GM18858 (cell line): ENCODE data around the gene H6PD.

Source experiments
- ATAC-seq: cut with Tn5 transposase; IDR thresholded peaks from one replicate; pipeline ENCODE4 v1.9.1; 2021; ENCODE audit not compliant: unreplicated experiment

Gene H6PD, protein sequence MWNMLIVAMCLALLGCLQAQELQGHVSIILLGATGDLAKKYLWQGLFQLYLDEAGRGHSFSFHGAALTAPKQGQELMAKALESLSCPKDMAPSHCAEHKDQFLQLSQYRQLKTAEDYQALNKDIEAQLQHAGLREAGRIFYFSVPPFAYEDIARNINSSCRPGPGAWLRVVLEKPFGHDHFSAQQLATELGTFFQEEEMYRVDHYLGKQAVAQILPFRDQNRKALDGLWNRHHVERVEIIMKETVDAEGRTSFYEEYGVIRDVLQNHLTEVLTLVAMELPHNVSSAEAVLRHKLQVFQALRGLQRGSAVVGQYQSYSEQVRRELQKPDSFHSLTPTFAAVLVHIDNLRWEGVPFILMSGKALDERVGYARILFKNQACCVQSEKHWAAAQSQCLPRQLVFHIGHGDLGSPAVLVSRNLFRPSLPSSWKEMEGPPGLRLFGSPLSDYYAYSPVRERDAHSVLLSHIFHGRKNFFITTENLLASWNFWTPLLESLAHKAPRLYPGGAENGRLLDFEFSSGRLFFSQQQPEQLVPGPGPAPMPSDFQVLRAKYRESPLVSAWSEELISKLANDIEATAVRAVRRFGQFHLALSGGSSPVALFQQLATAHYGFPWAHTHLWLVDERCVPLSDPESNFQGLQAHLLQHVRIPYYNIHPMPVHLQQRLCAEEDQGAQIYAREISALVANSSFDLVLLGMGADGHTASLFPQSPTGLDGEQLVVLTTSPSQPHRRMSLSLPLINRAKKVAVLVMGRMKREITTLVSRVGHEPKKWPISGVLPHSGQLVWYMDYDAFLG

DNA sequence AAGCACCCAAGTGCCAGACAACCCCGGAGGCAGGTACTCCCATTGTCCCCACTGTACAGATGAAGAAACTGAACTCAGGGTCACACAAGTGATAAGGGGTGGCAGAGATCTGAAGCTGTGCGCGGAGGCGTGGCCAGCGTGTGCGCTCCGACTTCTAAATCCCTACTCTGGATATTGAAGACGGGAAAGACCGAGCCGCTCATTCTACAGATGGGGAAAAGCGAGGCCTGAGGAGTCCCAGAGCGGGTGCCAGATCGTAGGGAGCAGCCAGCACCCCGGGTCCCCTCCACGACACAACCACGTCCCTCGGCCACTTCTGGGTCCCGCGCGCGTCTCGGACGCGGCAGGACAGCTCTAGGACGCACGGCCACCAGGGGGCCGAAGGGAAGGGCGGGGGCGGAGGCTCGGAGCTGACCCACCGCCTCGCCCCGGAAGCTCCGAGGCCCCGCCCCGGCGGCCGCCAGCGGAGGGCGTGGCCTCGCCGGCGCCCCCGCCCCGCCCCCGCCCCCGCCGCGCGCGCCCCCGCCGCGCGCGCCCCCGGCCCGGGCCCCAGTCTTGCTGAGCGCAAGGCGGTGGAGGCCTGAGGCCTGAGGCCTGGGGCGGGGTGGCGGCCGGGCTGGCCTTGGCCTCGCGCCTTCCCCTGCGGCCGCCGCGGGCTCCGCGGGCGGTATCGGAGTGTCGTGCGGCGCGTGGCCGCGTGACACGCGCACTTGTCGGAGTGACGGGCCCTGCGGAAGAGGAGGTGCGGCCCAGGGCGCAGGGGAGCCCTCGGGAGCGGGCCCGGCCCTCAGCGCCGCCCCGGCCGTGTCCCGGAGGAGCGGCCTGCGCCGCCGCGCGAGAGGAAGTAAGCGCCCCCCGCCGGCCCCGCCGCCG, at the start of gene H6PD:
Gene H6PD, plus strand, starts transcription at position 552 of the 873 bp plus-strand sequence. CDS start 10,161 bp downstream, outside the sequence.
- ATAC-seq = peak; percentile 41

DNA sequence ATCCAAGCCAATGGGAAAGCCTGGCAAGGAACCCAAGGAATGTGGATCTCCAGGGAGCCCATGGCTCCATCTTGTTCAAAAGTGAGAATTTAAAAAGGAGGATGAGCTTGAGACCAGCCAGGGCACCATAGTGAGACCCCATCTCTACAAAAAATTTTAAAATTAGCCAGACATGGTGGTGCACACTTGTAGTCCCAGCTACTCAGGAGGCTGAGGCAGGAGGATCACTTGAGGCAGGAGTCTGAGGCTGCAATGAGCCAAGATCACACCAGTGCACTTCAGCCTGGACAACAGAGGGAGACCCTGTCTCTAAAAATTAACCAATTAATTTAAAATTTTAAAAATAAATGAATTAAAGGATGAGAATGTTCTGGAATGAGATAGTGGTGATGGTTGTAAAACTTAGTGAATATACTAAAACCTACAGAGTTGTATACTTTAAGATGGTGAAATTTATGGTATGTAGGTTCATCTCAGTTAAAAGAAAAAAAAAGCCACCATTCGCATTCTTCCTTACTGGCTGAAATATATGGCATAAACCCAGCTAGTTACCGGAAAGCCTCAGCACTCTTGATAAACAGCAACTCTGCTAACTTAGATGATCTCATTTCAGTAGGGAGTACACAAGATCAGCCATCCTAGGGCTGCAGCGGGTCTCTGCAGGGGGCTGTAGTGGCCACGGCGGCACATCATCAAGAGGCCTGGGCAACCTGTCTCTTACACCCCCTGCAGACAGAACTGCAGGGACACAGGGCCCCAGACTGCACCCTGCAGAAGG, 48.3 kb upstream of the H6PD start:
- ATAC-seq = no peak

DNA sequence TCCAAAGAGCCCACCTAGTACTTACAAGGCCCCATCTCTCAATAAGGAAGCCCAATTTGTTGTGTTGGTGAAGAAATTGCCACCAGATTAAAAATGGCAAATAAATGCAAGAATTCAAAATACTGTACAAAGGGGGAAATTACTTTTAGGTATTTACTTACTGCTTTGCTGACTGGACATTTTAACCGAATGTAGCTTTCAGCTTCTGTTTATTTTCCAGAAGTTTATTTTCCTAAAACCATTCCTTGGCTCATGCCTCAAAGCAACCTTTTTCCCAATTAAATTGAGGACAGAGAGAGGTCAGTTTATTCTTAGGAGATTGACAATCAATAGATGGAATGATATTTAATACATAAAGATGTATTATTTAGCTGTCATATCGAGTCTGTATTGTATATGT, 47.6 kb upstream of the H6PD start:
- no peak for ATAC-seq

DNA sequence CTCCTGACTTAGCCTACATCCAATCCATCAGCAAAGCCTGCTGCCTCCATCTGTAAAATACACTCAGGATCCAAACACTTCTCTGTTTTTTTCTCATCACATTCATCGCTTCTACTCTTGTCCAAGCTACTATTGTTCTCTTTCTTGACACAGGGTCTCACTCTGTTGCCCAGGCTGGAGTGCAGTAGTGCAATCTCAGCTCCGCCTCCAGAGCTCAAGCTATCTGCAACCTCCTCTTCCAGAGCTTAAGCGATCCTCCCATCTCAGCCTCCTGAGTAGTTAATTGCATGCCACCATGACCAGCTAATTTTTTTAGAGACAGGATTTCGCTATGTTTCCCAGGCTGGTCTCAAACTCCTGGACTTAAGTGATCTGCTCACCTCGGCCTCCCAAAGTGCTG, 44.3 kb upstream of the H6PD start:
- ATAC-seq = no peak

DNA sequence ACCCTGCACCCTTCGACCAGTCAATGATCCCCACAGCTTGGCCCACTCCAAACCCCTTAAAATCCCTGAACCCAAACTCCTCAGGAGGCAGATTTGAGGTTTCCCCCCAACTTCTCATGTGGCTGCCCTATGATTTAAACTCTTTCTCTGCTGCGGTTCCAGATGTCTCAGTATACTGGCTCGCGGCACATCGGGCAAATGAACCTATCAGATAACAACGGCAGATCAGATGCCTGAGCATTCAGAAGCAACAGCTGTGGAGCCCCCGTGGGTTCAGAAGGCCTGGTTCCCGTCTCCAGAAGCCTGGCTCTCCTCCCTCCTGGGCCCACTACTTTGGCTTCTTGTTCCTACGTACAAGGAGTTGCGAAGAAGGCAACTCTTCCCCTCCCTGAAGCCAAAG, 43.3 kb upstream of the H6PD start:
- ATAC-seq = no peak

DNA sequence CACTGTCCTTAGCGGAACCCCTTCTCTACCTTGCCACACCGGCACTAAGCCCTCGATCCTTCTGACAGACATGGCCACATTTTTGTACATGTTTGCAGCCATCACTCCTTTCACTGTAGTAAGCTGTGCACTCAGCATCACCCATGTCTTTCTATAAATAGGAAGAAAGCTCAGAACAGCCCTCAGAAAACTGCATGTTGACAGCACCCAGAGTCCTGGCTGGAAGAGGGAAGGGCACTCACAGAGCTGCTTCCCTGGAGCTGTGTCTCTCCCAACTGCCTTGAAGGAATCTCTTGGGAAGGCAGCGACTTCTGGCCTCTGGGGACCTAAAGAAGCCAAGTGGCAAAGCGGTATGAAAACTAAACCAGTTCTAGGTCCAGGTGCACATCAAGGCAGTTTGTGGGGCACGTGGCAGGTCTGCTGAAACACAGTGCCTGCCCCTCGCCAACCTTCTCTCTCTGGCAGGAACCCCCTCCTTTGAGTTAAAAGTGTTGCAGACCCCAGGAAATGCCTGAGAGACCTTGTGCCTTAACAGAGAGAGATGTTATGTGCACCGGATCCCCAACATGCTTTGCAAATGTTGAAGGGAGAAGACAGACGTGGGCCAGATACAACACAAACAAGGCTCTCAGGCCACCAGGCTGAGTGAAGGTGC, 41.9 kb upstream of the H6PD start:
- ATAC-seq = no peak

DNA sequence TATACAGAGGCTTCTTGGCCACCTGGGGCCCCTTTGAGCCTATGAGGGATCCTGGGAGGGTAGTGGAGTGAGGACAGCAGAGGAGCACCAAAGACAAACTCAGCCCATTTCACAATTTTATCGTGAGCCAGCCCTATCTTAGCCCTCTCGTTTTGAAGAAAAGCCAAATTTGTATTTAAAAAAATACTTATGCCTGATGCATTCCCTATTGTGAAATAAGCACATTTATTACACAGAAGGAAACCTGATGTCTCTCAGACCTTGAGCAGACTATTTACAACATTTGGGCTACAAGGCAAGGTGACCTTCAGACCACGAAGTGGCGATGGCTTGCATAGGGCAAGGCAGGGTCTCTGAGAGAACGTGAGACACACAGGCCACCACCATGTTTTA, 41.3 kb upstream of the H6PD start:
- no peak for ATAC-seq

DNA sequence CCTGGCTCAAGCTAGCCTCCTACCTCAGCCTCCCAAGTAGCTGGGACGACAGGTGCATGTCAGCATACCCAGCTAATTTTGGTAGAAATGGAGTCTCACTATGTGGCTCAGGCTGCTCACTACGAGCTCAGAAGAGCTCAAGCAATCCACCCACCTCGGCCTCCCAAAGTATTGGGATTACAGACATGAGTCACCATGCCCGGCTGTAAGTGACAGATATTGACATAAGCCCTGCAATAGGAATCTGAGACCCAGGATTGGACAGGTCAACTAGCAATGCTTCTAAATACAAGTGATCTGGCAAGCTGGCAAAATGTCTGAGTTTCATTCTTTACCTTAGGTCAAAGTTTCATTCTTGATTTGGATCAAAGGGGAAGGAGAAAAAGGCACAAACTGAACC, 40.5 kb upstream of the H6PD start:
- ATAC-seq = no peak

DNA sequence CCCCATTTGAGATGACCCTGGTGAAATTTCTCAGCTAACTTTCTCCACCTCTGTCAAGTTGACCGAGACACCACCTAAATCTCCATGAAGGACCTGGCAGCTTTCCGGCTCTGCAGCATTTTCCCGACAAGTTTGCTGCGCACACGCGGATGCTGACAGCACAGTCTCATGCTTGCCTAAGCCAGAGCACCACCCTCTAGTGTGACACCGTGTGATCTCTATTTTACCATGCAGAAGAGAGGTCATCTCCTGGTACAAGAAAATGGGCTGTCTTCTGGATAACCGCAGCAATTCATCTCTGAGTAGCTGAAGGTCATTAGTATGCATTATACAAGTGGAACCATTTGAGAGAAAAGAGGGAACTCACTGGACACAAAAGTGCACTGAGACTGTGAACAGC, 38.9 kb upstream of the H6PD start:
- no peak for ATAC-seq

DNA sequence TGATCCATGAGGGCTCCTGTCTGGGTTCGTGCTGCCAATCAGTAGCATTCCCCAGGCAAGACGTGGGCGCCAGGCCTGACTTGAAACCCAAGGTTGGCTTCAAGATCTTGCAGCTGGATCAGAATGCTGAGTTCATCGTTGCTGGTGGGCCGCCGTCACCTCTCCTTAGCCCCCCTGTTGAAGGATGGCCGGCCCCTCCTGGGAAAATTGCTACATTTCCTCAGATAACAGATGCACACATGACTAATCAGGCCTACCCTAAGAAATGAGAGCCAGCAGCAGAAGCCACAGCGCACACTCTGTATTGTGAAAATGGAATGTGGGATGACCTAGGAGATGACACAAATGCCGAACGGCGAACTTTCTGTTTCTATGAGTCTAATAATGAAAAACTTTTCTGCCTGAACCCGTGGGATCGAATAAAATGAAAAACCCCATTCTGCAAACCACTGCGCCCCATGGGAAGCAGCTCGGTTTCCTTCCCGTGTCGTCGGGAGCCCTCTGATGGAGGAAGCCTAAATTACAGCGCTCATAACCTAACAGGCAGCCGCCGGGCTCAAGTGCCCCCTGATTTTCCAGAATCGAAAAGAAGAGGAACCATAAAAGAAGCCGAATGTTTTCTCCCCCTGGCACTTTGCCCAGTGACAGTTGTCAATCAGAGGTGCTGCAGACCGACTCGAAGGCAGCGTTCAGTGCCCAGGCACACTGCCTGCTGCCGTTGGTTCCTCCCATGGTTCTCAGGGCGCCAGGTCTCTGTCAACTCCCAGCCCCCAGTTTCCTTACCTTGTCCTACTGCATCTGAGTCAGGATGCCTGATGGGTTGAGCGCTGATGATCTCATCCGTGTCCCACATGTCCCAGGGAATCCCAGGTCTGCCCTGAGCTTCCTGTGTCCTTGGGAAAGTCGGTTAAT, 38.2 kb upstream of the H6PD start:
- no peak for ATAC-seq

DNA sequence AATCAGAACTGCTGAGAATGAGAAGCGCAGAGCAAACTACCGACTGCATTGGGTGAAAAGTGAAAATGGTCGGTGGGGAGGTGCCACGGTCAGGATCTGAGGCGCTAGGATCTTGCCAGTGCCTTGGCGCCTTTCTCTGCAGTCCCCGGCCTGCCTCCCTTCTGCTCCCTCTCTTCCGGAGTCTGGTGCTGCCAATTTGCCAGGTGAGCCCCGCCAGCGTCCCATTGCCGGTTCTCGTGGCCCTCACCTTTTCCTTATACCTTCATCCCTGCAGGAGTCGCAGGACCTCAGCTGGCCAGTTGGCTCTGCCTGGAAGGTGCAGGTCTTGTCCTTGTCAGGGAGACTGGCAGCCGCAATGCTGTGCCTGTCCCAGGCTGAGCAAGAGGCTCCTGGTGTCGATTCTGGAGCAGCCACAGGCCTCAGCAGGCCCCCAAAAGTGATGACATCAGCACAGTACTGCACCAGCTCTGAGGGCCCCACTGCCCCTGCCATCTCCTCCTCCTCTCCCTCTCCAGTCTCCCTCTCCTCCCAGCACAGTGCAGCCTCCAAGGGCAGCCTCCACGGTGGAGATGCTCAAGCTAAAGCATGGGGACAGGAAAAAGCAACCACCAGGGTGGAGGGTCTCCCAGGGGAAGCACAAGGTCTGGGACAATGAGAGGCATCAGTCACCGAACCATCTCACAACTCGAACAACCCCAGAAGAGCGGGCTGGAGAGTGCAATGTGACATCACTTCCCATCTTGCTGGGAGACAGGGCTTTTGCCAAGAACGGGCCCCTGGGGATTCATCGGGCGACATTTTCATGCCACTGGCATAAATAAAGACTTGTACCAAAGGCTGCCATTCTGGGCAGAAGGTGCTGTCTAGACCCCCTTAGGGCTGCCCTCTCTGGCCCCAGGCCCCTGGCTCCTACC, 37.1 kb upstream of the H6PD start:
- no peak for ATAC-seq

DNA sequence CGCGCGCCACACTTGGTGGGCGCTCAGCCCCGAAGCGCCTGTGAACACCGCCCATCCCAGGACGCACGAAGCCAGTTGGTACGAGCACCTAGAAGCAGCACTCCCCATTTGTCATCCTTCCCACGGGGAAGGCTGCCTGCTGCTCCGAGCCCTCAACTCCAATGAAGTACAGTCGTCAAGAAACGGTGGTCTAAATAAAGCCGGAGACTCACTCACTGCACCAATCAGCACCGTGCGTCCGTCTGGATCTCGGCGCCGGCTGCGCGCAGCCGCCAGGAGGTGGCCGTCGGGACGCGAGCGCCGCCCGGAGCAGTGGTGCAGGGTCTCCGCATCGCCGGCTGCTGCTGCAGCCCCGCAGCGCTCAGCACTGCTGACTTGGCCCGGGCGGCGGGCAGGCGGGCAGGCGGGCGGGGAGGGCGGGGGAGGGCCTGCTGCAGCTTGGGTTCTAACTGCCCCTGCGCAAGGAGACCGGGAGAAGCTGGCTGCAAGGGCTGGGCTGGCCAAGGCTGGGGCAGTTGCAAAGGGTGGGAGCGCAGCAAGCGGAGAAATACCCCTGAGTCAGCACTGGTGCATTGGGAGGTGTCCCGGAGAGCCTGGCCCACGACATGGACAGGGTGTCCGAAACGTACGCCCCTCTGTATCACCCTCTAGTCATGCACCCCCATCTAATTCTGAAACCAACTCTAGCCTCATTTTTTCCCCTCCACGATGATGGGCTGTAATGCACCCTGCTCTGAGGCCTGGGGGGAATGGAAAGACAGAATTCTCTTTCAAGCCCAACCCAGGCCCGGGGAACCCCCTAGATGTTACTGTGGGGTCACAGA, 35.8 kb upstream of the H6PD start:
- no peak for ATAC-seq

DNA sequence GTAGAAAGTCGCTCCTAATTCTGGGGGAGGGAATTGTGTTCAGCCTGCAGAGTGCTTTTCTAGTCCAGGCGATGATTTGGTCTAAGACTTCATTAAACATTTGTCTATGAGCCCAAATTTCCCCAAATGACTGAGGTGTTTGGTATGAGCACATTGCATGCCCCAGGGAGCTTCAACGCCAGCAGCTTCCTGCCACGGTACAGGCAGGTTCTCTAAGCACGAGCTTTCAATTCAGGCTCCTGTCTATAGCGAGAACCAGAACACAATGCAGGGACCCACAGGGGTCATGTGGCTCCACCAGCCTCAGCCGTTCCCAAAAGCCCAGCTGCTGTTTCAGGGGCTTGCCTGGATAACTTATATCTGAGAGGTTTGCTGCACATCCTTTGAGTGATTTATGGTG, 34.1 kb upstream of the H6PD start:
- ATAC-seq = no peak

DNA sequence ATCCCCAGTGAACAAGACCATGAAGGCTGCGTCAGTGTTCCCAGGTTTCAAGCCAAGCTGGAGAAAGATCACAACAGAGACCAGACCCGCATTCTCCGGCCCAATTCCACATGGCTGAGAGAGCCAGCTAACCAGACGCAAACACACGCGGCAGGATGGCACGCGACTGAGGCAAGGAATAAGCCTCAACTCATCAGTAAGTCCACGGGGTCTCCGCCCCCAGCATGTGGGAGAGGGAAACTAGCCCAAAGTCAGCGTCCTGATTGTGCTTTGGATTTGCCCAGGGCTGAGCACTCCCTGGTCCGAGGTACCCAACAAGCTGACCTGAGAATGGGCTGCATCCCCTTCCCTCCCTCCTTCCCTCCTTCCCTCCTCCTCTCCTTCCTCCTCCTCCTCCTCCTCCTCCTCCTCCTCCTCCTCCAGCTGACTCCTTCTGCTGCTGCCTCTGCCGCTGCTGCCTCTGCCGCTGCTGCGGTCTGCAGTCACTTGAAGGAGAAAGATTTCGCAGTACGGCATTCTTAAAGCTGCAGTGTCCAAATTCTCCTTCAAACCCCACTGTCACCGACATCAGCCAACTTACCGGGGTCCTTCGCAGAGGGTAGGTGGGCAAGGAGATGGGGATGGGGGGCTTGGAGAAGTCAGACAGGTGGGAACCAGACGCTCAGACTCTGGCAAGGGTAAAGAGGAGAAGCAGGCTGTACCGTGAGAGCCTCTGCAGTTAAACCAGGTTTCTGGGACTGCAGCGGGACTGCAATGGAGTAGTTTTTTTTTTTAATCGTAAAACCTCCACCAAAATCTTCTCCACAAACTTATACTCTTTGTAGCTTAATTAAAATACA, 33.0 kb upstream of the H6PD start:
- no peak for ATAC-seq

DNA sequence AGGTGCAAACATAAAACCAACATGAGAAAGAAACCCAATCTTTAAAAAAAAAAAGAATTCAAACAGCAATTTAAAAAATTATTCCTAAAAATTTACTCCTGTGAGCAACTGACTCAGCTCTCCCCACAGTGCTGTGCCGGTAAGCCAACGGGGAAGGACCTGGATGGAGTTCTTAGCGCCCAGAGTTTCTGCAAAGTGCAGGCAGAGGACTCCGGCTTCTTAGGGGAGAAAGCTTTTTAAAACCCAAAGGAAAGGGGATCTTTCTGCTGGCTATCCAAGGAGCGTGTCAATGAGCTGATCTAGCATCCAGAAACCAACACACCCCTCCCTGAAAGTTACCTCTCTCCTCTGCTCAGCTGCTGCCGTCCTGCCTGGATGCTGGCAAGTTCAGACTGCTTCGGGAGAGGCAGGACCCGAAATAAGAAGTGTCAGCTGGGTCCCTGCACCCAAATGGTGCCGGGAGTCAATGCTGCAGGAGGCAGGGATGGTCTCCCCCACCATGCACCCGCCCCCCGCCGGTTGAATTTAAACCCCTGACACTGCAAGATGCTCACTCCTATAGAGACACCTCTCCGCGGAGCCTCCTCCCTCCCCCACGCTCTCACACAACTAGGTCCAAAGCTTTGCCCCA, 32.2 kb upstream of the H6PD start:
- ATAC-seq = no peak

DNA sequence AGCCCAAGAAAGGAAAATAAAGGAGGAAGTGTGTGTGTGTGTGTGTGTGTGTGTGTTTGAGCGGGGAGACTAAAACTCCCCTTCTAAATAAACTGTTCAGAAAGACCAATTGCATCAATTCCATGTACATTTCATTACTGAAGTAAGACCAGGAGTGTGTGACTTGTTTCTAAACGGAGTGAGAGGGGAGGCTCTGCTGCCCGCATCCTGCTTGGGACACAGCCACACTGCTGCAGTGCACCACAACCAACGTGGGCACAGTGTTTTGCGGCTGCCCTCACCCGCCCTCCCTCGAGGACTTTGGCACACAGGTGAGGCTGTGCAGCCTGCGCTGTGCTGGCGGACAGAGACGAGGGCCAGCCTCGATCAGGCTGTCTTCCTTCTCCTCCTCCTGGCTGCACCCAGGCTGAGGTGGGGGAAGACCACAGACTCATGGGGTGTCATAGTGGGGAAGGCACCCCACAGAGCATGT, 31.0 kb upstream of the H6PD start:
- no peak for ATAC-seq
